HG02588 (cell line): ENCODE results near the gene ARMC8.

Experiments used
- ATAC-seq: cut with Tn5 transposase; IDR thresholded peaks from one replicate; pipeline ENCODE4 v1.9.1; 2021; ENCODE audit warnings: mild to moderate bottlenecking, moderate library complexity; ENCODE audit not compliant: unreplicated experiment

The ARMC8 gene

GRCh38 chr3:138199851-138200250 is 12.8 kb downstream of the ARMC8 start:
- ATAC-seq: no peak

- ATAC-seq: no peak
Observed at GRCh38 chr3:138200424-138200823, 13.3 kb downstream of the ARMC8 start.

GRCh38 chr3:138202945-138203701 is 16.0 kb downstream of the ARMC8 start:
- no peak for ATAC-seq

DNA sequence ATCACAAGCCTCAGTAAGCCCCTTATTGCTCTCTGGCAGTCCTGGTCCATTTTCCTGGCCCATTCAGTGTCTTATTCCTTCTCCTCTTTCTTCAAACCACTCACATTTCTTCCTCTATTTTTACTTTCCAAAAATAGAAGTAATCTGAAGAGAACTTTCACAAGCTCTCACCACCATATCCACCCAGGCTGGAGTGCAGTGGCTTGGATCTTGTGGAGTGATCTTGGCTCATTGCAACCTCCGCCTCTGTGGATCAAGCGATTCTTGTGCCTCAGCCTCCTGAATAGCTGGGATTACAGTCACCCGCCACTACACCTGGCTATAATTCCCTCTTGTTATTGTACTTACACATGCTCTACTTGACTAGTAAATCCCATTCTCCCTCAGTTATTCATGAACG is 16.8 kb downstream of the ARMC8 start:
- ATAC-seq: no peak

DNA sequence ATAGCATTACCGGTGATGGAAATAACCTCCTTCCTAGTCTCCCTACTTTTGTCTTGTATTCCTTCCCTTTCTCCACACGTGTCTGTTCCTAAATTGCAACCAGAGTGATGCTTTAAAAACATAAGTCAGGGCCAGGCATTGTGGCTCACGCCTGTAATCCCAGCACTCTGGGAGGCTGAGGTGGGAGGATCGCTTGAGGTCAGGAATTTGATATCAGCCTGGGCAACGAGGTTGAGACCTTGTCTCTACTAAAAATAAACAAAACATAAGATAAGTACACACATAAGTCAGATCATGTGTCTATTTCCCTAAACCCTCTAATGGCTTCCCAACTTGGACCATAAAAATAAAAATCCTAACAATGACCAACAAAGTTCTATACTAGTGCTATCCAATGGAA is 18.4 kb downstream of the ARMC8 start:
- ATAC-seq: no peak

- no peak for ATAC-seq
Observed at GRCh38 chr3:138206196-138206595, 19.1 kb downstream of the ARMC8 start.

- no peak for ATAC-seq
Observed at GRCh38 chr3:138210528-138210927, 23.4 kb downstream of the ARMC8 start.

DNA sequence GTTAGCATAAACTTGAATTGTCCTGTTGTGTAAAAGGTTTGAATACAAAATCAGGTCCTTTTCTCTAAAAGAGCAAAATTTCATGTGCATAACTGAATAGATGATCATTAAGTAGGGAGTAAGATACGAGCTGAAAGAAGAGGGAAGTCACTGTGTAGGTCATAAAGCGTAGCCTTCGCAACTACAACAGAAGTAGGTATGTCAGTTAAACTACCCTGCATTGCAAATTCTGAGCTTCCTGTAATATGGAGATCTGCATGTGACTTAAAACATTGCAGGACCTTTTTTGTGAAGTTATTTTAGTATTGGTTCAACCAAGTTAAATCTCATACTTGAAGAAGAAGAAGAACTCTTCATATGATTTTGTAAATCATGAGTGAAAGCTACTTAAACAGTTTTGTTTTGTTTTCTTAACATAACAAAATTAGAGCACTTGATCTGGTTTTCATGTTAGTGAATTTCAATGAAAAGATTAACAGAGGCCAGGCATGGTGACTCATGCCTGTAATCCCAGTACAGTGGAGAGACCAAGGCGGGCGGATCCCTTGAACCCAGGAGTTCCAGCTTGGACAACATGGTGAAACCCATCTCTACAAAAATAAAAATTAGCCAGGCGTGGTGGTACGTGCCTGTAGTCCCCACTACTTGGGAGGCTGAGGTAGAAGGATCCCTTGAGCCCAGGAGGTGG is 26.4 kb downstream of the ARMC8 start:
- ATAC-seq: no peak

GRCh38 chr3:138219255-138219654 is 32.2 kb downstream of the ARMC8 start:
- ATAC-seq: no peak

GRCh38 chr3:138220242-138220641 is 33.1 kb downstream of the ARMC8 start:
- ATAC-seq: no peak

- no peak for ATAC-seq
Observed at GRCh38 chr3:138220788-138221187, 33.7 kb downstream of the ARMC8 start.

GRCh38 chr3:138222131-138222941 is 35.2 kb downstream of the ARMC8 start:
- ATAC-seq: no peak

DNA sequence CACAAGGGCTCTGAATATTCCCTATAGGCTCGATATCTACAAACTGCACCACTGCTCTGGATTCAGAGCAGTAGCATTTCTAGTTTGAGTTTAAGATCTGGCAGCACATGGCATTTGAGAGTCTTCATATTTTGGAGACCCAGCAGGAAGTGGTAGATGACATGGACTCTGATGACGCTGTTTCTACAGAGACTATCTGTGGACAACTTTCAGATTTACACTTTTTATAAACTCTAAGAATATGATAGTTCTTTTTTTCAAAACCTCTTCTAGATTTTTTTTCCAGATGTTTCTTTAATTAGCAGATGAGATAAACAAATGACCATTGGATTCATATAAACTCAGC is 35.8 kb downstream of the ARMC8 start:
- no peak for ATAC-seq

DNA sequence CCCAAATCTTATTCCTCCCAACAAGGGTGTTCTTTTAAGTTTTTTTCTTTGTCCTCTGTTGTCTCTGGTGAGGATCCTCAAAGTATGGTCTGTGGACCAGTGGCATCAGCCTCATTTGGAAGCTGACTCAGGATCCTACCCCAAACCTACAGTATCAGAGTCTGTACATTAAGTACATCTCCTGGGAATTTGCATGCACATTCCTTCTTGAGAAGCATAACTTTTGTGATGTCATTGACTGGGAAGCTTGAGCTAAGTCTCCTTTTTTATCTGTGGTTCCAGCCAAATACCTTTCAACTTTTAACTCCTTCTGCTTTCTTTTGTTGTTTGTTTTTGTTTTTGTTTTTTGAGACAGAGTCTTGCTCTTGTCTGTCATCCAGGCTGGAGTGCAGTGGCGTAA is 40.5 kb downstream of the ARMC8 start:
- ATAC-seq: no peak

GRCh38 chr3:138230525-138230924 is 43.4 kb downstream of the ARMC8 start:
- ATAC-seq: no peak

DNA sequence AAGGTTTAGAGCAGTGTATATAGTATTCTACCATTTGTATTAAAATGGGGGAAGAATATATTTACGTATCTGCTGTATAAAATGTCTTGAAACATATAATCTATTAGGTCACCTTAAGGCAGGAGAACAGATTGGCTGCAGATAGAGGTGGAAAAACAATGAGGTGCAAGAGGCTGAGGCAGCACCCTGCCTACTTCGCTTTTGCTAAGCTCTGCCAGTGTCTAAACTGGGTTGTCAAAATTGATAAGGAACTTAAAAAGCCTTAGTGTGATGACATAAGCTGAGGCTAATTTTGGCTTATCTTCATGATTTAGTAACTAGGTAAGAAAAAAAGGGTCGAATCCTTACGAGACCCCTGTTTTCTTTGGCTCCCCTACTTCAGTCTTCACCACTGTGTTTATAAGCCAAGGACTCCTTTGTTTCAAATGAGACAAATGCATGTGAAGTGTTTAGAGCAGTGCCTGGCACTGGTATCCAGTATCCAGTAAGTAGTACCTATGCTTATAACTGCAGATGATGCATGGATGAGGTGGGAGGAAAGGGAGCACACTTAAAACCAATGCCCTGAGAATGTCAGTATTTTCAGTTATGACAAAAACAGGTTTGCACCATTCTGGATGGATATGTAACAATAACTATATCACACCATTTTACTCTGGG is 45.7 kb downstream of the ARMC8 start:
- no peak for ATAC-seq

DNA sequence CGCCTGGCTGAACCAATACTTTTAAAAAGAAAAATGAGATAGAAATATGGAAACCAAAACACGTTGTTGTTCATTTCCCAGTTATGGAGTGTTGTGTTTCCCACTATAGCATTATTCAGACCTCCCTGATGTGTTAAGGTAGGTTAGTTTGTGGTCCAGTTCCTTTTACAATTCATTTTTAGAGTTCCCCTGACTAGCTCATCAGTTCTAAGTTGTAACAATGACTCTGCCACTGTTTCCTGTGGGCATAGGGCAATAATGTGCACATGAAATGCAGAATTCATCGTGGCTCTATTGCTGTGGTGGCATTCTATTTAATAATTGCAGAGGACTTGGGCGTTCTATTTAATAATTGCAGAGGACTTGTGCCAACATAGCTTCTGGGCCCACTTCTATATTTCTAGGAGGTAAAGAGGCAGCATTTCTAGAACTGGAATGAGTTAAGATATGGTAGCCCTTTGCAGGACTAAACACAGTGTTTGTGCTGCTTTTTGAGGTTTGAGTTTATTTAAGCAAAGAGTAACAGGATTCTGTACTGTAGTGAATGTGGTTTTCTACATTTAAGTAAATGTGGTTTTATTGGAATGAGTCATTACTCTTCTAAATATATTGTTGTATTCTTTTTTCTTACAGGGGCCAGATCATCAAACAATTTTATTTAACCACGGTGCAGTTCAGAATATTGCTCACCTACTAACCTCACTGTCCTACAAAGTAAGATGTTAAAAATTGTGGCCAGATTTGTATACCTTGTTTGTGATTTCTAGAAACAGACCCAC is 47.5 kb downstream of the ARMC8 start:
- ATAC-seq: no peak

GRCh38 chr3:138238711-138239110 is 51.6 kb downstream of the ARMC8 start:
- no peak for ATAC-seq

- ATAC-seq: no peak
Observed at GRCh38 chr3:138241061-138241460, 54.0 kb downstream of the ARMC8 start.

- no peak for ATAC-seq
Observed at GRCh38 chr3:138241676-138242075, 54.6 kb downstream of the ARMC8 start.

DNA sequence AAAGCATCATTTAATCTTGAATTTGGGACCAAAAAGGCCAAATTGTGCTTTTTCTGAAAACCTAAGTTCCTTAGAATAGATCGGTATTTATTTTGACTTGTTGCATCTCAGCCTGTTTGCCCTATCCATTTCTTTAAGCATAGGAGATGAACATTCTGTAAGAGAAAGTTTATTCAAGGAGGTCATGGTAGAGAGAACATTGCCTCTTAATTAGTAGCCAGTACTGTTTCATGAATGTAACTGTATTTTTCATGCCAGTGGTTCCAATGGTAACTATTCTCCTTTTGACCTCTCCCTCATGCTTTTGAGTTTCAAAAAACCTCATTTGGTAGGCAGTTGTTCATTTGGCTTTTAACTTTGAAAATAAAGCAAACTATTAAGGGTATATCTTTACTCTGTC is 55.4 kb downstream of the ARMC8 start:
- ATAC-seq: no peak
